ENCODE measurements around the gene FAM47E. TPM values are rescaled to one million over a fixed set of nuclear protein-coding genes. Genes with fewer than 3 reads are reported as not detected.

FAM47E gene
- total and polyA plus RNA-seq, 9 of the 15 experiments (the other 6 are each of a cell fraction or from before 2014, with no cell fraction given) = 3.7 to 15.6 (median 6.4) TPM

GRCh38 chr4:76213415-76214176 lies 37.9 kb upstream of the FAM47E start, which contains the start of gene SCARB2 (continued):
- no peak for TF ChIP-seq ETS1 (conservative IDR thresholded peaks at IDR 0.05; ENCODE audit: control insufficient read depth, low read depth, low read length)
- TF ChIP-seq ZNF561 (CRISPR knock-in tag; conservative IDR thresholded peaks at IDR 0.05) = no peak
- TF ChIP-seq UBTF (IDR thresholded peaks at IDR 0.05; ENCODE audit: borderline replicate concordance in 1 of 2, low read depth in 2 of 2, low read length in 2 of 2) = peak; percentile 71 to 76; a peak in 3 of 4 replicates
- TF ChIP-seq HLTF (IDR thresholded peaks at IDR 0.05) = no peak
- peak; percentile 64; the same call in 1 of the 2 replicates for TF ChIP-seq CREB1 (IDR thresholded peaks at IDR 0.05)
- 0 out of 2 replicates have a peak, but pooled peaks have one; percentile 60 for TF ChIP-seq CREB1 (CRISPR knock-in tag; IDR thresholded peaks at IDR 0.05)
- TF ChIP-seq ZNF766 (CRISPR knock-in tag; conservative IDR thresholded peaks at IDR 0.05) = peak; percentile 58; the same call in 1 of the 2 replicates
- TF ChIP-seq ZNF140 (CRISPR knock-in tag; IDR thresholded peaks at IDR 0.05) = no peak
- TF ChIP-seq EP300 (IDR thresholded peaks at IDR 0.05; ENCODE audit: low read length) = 0 out of 2 replicates have a peak, but pooled peaks have one; percentile 3
- peak in 1 of 2 experiments; percentile 78; a peak in 3 of 4 replicates for TF ChIP-seq RCOR1 (IDR thresholded peaks at IDR 0.05; ENCODE audit: borderline replicate concordance in 1 of 2, low read depth in 2 of 2, low read length in 2 of 2)
- no peak for TF ChIP-seq BRCA1 (IDR thresholded peaks at IDR 0.05)
- no peak for TF ChIP-seq BRCA1 (CRISPR knock-in tag; IDR thresholded peaks at IDR 0.05)
- peak; percentile 83 for TF ChIP-seq KLF1 (tag; IDR thresholded peaks at IDR 0.05)
- peak; percentile 64 for TF ChIP-seq SOX6 (IDR thresholded peaks at IDR 0.05)
- TF ChIP-seq NRF1 (conservative IDR thresholded peaks at IDR 0.05 in 1 of 2, IDR thresholded peaks at IDR 0.05 in 1 of 2) = peak; percentile 90 to 92
- TF ChIP-seq RAD51 (IDR thresholded peaks at IDR 0.05; ENCODE audit: borderline replicate concordance, low read depth) = no peak
- TF ChIP-seq BCOR (IDR thresholded peaks at IDR 0.05) = no peak
- TF ChIP-seq ID3 (CRISPR knock-in tag; IDR thresholded peaks at IDR 0.05) = no peak
- 0 out of 2 replicates have a peak, but pooled peaks have one; percentile 40 for TF ChIP-seq ID3 (tag; IDR thresholded peaks at IDR 0.05)
- TF ChIP-seq ZNF644 (tag; IDR thresholded peaks at IDR 0.05; ENCODE audit: low read depth) = 0 out of 2 replicates have a peak, but pooled peaks have one; percentile 32
- TF ChIP-seq MNT (conservative IDR thresholded peaks at IDR 0.05) = 0 out of 4 replicates have a peak, but pooled peaks of 1 of the 2 experiments have one; percentile 18
- TF ChIP-seq BRF1 (IDR thresholded peaks at IDR 0.05; ENCODE audit: borderline replicate concordance, extremely low read depth, insufficient read length) = no peak
- no peak for TF ChIP-seq ARID2 (IDR thresholded peaks at IDR 0.05)
